ENCODE measurements around the gene ARL14EPL. TPM values are rescaled to one million over a fixed set of nuclear protein-coding genes. Genes with fewer than 3 reads are reported as not detected.

The ARL14EPL gene
- total RNA-seq, 1 experiment from 2014 or later, result not detected

DNA sequence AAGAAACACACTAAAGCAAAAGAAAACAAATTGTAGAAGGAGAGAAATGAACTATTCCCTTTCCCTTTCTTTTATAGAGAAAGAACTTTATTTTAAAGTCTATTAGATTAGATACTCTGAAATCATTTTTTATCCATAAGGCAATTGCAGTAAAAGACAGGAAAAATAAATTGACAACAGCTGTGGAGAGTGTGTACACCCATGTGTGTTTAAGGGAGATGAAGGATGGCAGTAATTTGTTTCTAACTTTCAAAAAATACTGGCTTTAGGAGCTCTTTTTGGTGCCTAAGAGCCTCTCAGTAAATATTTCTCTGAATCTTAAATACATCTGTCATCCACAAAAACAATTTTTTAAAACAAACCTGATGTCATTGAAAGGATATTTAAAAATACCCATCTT is 18.3 kb upstream of the ARL14EPL start:
- DNase-seq (ENCODE audit: low spot score) (no peak), ATAC-seq (no peak)
- Mint-ChIP-seq H3K36me3 (no peaks in the 10 kb centered on the region), H3K4me3 (no peak overlapping the region), H3K27ac (no peak overlapping the region), H3K4me1 (no peaks in the 10 kb centered on the region), H3K9me3 (no peaks in the 10 kb centered on the region), H3K27me3 (ENCODE audit: low read depth) (no peaks in the 10 kb centered on the region)
- TF ChIP-seq NFATC4 (CRISPR knock-in tag; IDR thresholded peaks at IDR 0.05) (no peak), SP1 (CRISPR knock-in tag; conservative IDR thresholded peaks at IDR 0.05) (no peak), IRF2 (CRISPR knock-in tag; IDR thresholded peaks at IDR 0.05; ENCODE audit: borderline replicate concordance, low read depth) (no peak), SMAD3 (CRISPR knock-in tag; IDR thresholded peaks at IDR 0.05; ENCODE audit: borderline replicate concordance) (no peak)
- TF ChIP-seq, protein P1, sequence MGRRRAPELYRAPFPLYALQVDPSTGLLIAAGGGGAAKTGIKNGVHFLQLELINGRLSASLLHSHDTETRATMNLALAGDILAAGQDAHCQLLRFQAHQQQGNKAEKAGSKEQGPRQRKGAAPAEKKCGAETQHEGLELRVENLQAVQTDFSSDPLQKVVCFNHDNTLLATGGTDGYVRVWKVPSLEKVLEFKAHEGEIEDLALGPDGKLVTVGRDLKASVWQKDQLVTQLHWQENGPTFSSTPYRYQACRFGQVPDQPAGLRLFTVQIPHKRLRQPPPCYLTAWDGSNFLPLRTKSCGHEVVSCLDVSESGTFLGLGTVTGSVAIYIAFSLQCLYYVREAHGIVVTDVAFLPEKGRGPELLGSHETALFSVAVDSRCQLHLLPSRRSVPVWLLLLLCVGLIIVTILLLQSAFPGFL (CRISPR knock-in tag; IDR thresholded peaks at IDR 0.05; ENCODE audit: borderline replicate concordance), result no peak
- TF ChIP-seq, protein P2, sequence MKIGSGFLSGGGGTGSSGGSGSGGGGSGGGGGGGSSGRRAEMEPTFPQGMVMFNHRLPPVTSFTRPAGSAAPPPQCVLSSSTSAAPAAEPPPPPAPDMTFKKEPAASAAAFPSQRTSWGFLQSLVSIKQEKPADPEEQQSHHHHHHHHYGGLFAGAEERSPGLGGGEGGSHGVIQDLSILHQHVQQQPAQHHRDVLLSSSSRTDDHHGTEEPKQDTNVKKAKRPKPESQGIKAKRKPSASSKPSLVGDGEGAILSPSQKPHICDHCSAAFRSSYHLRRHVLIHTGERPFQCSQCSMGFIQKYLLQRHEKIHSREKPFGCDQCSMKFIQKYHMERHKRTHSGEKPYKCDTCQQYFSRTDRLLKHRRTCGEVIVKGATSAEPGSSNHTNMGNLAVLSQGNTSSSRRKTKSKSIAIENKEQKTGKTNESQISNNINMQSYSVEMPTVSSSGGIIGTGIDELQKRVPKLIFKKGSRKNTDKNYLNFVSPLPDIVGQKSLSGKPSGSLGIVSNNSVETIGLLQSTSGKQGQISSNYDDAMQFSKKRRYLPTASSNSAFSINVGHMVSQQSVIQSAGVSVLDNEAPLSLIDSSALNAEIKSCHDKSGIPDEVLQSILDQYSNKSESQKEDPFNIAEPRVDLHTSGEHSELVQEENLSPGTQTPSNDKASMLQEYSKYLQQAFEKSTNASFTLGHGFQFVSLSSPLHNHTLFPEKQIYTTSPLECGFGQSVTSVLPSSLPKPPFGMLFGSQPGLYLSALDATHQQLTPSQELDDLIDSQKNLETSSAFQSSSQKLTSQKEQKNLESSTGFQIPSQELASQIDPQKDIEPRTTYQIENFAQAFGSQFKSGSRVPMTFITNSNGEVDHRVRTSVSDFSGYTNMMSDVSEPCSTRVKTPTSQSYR (CRISPR knock-in tag; IDR thresholded peaks at IDR 0.05), result no peak
- TF ChIP-seq, protein P3, sequence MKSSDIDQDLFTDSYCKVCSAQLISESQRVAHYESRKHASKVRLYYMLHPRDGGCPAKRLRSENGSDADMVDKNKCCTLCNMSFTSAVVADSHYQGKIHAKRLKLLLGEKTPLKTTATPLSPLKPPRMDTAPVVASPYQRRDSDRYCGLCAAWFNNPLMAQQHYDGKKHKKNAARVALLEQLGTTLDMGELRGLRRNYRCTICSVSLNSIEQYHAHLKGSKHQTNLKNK (CRISPR knock-in tag; IDR thresholded peaks at IDR 0.05), result no peak
- ChIA-PET POLR2A (no interaction called here), CTCF (no interaction called here)

DNA sequence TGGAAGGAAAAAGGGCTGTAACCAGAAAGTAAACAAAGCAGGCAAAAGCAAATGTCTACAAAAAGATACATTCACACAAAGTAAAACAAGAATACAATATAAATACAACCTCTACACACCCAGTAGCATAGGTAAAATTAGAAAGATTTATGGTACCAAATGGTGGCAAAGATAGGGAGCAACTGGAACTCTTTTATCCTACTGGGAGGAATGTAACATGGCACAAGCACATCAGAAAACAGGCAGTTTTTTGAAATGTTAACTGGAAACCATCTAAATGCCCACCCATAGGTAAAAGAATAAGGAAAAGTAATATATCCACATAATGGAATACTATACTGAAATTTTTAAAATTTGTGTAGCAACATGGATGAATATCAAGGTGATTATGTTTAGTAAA is 8.7 kb upstream of the ARL14EPL start:
- ChIA-PET CTCF (no interaction called here), POLR2A (no interaction called here)
- peaks cover 6% of the 10 kb centered on the region; the same call in 1 of the 2 replicates for H3K9me3 Mint-ChIP-seq
- ATAC-seq (no peak), DNase-seq (ENCODE audit: low spot score) (no peak)
- no peaks in the 10 kb centered on the region for H3K36me3 Mint-ChIP-seq
- no peaks in the 10 kb centered on the region; the same call in 1 of the 2 replicates for H3K27me3 Mint-ChIP-seq (ENCODE audit: low read depth)
- no peaks in the 10 kb centered on the region for H3K4me1 Mint-ChIP-seq
- H3K27ac Mint-ChIP-seq, result no peak overlapping the region
- H3K4me3 Mint-ChIP-seq, result no peak overlapping the region
- TF ChIP-seq, protein P4, sequence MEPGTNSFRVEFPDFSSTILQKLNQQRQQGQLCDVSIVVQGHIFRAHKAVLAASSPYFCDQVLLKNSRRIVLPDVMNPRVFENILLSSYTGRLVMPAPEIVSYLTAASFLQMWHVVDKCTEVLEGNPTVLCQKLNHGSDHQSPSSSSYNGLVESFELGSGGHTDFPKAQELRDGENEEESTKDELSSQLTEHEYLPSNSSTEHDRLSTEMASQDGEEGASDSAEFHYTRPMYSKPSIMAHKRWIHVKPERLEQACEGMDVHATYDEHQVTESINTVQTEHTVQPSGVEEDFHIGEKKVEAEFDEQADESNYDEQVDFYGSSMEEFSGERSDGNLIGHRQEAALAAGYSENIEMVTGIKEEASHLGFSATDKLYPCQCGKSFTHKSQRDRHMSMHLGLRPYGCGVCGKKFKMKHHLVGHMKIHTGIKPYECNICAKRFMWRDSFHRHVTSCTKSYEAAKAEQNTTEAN (CRISPR knock-in tag; IDR thresholded peaks at IDR 0.05), result no peak
- TF ChIP-seq ZNF671 (CRISPR knock-in tag; IDR thresholded peaks at IDR 0.05) (no peak), ZNF219 (CRISPR knock-in tag; IDR thresholded peaks at IDR 0.05; ENCODE audit: borderline replicate concordance) (no peak), ZNF263 (CRISPR knock-in tag; IDR thresholded peaks at IDR 0.05; ENCODE audit: low read depth) (no peak), SP1 (CRISPR knock-in tag; conservative IDR thresholded peaks at IDR 0.05) (no peak), ZNF232 (CRISPR knock-in tag; IDR thresholded peaks at IDR 0.05) (no peak), JAZF1 (CRISPR knock-in tag; IDR thresholded peaks at IDR 0.05) (no peak), TP53 (CRISPR knock-in tag; IDR thresholded peaks at IDR 0.05) (no peak), ZNF416 (CRISPR knock-in tag; IDR thresholded peaks at IDR 0.05) (no peak), OVOL2 (CRISPR knock-in tag; IDR thresholded peaks at IDR 0.05; ENCODE audit: borderline replicate concordance) (no peak), NR2C2 (CRISPR knock-in tag; IDR thresholded peaks at IDR 0.05) (no peak)
- TF ChIP-seq, protein P5, sequence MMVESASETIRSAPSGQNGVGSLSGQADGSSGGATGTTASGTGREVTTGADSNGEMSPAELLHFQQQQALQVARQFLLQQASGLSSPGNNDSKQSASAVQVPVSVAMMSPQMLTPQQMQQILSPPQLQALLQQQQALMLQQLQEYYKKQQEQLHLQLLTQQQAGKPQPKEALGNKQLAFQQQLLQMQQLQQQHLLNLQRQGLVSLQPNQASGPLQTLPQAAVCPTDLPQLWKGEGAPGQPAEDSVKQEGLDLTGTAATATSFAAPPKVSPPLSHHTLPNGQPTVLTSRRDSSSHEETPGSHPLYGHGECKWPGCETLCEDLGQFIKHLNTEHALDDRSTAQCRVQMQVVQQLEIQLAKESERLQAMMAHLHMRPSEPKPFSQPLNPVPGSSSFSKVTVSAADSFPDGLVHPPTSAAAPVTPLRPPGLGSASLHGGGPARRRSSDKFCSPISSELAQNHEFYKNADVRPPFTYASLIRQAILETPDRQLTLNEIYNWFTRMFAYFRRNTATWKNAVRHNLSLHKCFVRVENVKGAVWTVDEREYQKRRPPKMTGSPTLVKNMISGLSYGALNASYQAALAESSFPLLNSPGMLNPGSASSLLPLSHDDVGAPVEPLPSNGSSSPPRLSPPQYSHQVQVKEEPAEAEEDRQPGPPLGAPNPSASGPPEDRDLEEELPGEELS (CRISPR knock-in tag; IDR thresholded peaks at IDR 0.05), result no peak
- TF ChIP-seq, protein P6, sequence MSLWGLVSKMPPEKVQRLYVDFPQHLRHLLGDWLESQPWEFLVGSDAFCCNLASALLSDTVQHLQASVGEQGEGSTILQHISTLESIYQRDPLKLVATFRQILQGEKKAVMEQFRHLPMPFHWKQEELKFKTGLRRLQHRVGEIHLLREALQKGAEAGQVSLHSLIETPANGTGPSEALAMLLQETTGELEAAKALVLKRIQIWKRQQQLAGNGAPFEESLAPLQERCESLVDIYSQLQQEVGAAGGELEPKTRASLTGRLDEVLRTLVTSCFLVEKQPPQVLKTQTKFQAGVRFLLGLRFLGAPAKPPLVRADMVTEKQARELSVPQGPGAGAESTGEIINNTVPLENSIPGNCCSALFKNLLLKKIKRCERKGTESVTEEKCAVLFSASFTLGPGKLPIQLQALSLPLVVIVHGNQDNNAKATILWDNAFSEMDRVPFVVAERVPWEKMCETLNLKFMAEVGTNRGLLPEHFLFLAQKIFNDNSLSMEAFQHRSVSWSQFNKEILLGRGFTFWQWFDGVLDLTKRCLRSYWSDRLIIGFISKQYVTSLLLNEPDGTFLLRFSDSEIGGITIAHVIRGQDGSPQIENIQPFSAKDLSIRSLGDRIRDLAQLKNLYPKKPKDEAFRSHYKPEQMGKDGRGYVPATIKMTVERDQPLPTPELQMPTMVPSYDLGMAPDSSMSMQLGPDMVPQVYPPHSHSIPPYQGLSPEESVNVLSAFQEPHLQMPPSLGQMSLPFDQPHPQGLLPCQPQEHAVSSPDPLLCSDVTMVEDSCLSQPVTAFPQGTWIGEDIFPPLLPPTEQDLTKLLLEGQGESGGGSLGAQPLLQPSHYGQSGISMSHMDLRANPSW (CRISPR knock-in tag; conservative IDR thresholded peaks at IDR 0.05; ENCODE audit: low read depth), result no peak
- TF ChIP-seq, protein P7, sequence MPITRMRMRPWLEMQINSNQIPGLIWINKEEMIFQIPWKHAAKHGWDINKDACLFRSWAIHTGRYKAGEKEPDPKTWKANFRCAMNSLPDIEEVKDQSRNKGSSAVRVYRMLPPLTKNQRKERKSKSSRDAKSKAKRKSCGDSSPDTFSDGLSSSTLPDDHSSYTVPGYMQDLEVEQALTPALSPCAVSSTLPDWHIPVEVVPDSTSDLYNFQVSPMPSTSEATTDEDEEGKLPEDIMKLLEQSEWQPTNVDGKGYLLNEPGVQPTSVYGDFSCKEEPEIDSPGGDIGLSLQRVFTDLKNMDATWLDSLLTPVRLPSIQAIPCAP (CRISPR knock-in tag; IDR thresholded peaks at IDR 0.05), result no peak
- TF ChIP-seq, protein P8, sequence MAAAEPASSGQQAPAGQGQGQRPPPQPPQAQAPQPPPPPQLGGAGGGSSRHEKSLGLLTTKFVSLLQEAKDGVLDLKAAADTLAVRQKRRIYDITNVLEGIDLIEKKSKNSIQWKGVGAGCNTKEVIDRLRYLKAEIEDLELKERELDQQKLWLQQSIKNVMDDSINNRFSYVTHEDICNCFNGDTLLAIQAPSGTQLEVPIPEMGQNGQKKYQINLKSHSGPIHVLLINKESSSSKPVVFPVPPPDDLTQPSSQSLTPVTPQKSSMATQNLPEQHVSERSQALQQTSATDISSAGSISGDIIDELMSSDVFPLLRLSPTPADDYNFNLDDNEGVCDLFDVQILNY (CRISPR knock-in tag; IDR thresholded peaks at IDR 0.05), result no peak
